Activated CD4-positive, alpha-beta T cell treated with anti-CD3 and anti-CD28 coated beads for 1 hour (primary cell): ENCODE results near the gene PHTF2.
"Not testable (repeated sequence)": the region's sequence is repeated elsewhere in the genome, so short reads cannot be mapped to it uniquely, and the experiment has no call there.

Experiments
- DNase-seq: peaks from one replicate; pipeline ENCODE4 v3.0.0-alpha.2; 2020

PHTF2 gene

DNA sequence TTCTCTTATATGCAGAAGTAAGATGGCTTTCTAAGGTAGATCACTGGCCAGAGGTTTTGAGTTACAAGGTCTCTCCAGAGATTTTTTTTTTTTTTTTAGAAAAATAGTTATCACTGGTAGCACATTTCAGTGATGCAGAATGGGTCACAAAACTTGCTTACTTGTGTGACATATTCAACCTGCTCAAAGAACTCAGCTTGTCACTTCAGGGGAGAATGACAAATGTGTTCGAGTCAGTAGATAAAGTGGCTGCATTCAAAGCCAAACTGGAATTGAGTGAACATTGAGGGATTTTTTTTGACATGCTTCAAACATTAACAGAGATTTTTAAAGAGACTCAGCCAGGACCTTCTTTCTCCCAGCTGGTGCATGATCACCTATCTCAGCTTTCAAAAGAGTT is 33.4 kb downstream of the PHTF2 start:
- DNase-seq: no peak

DNA sequence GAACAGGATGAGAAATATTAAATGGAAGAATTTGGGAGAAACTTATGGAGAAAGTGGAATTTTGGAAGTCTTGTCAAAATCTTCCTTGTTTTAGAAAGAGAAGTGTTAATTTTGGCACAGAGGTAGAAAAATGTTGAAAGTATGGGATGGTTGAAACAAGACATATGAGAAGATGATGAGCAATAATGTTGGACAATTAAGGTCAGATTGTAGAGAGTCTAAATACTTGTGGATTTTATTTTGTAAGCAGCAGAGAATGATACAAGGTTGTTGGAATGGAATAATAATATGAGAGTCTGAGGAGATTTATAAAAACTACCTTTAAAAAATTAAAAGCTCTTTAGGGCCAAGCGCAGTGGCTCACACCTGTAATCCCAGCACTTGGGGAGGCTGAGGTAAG is 34.6 kb downstream of the PHTF2 start:
- DNase-seq: no peak

DNA sequence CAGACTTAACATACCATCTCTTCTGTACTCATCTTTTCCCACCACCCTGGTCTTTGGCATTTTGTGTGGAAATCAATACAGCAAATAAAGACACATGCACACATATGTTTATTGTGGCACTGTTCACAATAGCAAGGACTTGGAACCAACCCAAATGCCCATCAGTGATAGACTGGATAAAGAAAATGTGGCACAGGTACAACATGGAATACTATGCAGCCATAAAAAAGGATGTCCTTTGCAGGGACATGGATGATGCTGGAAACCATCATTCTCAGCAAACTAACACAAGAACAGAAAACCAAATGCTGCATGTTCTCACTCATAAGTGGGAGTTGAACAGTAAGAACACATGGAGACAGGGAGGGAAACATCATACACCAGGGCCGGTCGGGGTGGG is 37.9 kb downstream of the PHTF2 start:
- not testable (repeated sequence) for DNase-seq

DNA sequence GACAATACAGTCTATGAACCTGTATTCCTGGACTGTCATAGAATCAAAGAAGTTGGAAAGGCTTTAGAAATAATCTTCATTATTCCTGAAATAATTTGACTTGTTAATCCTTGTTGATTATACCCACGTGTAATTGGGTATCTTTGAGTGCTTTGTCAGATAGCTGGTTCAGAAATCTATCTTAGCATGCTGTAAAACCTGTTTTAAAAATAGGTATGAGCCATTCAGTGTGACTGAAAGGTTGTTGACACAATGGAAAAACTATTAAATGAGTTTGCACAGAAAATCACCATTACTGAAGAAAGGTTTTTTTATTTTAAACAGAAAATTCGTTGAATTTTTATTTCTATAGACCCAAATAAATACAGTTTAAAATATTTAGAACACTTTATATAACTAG is 38.7 kb downstream of the PHTF2 start:
- DNase-seq: no peak

DNA sequence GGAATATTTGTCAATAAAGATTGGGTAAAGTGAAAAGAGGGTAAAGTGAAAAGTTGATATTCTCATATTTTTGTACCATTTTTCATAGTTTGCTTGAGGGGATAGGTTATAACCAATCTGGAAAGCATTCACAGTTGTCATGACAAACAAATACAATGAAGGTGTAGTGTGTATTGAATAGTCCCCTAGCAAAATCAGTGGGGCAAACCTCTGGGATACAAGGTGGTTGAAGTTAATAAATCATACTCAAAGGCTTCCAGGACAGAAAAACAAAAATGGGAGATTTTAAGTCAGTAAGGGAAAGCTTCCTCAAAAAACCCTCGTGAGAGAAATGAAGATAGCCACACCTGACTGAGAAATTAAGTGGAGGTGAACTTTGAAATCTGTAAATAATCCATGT is 39.4 kb downstream of the PHTF2 start:
- DNase-seq: no peak

DNA sequence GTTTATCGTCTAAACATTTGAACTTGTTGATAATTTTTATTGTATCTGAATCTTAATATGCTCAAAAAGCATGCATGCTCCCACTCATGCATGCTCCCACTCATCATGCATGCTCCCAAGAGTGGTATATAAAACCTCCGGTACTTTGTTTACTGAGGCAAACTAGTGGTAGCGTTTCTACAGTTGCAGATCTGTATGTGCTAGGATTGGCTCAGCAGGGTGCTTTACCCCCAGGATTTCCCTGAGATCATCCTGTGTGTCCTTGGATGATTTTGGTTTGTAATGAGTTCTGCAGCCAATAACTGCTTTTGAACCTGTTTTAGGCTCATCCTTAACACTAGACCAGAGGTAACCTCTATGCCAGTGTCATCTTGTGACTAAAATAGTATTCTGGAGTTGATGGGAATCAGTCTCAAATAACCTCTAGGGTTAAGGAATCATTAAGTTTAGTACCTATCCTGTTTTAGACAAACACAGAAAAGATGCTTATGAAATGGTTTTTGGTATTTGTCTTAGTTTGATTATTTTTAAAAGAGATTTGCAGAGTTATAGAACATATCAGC is 40.4 kb downstream of the PHTF2 start:
- DNase-seq: no peak

DNA sequence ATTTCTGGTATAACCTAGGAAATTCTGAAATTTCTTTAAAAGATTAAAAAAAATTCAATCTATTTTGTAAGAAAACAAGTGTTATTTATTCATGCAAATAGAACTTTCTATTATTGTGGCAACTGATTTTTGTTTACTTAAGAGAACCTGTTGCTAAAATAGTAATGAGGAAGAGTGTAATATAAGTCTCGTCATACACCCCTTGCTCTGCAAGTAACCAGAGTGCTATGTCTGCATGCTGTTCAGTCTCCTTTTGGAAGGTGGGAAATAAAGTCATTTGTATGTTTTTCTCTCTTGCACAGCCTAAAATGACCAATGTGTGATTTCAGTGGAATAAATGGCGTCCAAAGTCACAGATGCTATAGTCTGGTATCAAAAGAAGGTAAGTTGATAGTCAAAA is 41.3 kb downstream of the PHTF2 start:
- DNase-seq: no peak

DNA sequence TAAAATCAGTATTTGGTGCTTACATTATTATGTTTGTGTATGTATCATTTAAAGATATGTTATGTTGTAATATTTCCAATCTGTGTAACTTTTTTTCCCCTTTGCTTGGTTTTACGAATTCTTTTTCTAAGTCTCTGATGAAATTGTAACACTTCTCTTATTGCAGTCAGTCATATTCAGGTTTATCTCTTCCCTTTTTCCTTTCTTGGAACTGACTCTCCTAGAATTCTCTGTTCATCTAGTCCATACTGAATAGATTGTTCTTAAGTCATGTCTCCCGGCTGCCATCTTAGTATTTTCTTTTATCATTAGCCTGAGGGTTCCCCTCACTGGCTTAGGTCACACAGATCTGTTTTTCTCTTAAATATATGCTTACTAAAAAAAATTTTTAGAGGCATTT is 44.6 kb downstream of the PHTF2 start:
- no peak for DNase-seq

DNA sequence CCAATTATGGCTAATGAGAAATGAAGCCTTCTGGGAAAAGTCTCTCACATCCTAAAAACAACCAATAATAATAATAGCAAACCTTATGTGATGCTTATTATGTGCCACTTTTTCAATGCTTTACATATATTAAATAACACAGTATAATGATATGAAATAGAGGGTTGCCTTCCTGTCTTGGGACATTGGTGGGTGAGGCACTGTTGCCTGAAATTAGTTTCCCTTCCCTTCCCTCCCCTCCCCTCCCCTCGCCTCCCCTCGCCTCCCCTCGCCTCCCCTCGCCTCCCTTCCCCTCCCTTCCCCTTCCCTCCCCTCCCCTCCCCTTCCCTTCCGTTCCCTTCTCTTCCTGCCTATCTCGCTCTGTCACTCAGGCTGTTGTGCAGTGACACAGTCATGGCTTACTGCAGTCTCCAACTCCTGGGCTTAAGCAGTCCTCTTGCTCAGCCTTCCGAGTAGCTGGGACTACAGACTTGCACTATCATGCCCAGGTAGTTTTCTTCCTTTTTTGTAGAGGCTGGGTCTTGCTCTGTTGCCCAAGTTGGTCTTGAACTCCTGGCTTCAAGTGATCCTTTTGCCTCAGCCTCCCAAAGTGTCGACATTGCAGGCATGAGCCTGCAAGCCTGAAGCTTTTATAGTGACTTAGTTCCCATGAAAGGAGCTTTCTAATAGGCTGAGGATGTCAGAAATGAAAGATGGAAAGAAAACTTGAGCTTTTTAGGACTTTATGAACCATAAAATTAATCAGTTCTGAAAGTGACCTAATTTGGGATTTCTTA is 47.9 kb downstream of the PHTF2 start:
- DNase-seq: no peak

DNA sequence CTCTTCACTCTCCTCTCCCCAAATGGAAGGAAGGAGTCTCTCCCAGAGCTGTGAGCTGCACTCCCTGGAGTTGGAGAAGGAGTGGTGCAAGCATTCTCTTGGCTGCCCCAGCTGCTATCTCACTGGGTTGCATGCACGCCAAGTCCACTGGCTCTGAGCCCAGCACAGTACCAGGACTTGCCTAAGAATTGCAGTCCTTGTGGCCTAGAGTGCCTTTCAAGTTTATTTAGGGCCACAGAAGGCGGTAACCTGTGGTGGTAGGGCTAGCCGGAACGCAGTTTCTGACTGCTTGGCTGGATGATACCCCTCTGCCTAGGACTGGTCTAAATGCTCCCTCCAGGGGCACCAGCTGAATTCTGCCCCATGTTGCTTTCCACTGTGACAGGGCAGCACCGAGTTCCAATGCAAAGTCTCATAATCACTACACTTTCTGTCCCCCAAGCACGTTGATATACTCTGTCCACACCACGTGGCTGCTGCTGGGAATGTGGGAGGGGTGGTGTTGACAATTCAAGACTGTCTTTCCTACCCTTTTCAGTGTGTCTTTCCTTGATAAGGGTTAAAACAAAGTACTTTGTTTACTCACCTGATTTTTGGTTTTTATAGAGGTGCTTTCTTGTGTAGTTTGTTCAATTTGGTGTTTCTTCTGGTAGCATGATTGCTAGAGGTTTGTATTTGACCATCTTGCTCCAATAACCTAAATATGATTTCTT is 57.0 kb downstream of the PHTF2 start:
- no peak for DNase-seq

DNA sequence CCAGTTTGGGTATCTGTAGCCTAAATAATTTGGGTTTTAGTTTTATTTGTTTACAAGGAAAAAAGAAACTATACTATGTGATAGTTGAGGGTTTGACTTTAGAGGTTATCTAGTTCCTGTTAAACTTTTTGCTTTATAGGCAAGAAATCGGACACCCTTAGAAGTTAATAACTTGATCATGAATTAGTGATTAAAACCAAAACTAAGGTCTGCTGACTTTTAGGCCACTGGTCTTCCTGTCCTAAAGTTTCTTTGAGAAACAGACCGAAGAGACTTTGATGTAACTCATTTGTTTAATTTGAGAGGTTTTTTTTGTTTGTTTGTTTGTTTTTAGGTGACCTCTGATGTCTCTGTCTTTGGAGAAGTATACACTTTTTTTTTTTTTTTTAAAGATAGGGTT is 59.7 kb downstream of the PHTF2 start:
- DNase-seq: no peak

DNA sequence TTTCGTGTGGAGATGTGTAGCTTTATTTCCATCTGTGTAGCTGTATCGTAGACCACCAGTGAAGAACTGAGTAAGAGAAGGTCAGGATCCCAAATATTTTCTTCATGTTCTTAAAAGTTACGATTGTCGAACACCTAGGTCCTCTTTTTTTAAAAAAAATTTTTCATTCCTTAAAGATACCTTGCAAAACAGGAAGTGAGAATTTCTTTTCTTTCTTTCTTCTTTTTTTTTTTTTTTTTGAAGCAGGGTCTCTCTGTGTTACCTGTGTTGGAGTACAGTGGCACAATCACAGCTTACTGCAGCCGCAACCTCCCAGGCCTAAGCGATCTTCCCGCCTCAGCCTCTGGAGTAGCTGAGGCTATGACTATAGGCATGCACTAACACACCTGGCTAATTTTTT is 60.8 kb downstream of the PHTF2 start:
- no peak for DNase-seq

DNA sequence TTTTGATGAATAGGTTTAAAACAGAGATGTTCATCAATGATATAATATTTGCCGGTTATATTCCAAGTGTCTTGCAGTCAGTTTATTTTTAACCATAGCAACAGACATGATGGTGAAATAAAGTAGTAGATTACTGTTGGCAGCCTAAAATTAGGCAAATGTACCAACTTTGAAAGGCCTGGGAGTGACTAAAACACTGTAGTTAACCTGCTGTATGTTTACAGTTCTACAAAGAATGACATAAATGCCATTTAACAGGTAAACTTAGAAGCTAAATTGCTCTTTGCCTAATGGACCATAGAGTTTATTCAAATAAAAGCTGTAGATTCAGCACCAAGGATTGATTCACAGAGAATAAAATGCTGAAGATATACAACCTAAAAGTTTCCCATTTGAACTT is 64.1 kb downstream of the PHTF2 start:
- no peak for DNase-seq

DNA sequence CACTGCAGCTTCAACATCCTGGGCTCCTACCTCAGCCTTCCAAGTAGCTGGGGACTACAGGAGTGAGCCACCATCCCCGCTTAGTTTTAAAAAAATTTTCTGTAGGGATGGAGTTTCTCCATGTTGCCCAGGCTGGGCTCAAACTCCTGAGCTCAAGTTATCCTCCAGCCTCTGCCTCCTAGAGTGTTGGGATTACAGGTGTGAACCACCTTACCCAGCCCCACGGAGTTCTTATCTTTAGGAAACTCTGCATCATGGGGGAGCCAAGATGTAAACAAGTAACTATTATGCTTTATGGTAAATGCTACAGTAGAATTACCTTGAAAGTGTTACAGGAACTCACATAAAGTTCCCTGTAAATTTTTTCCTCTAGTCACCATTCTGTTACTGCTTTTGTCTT is 65.3 kb downstream of the PHTF2 start:
- DNase-seq: no peak

DNA sequence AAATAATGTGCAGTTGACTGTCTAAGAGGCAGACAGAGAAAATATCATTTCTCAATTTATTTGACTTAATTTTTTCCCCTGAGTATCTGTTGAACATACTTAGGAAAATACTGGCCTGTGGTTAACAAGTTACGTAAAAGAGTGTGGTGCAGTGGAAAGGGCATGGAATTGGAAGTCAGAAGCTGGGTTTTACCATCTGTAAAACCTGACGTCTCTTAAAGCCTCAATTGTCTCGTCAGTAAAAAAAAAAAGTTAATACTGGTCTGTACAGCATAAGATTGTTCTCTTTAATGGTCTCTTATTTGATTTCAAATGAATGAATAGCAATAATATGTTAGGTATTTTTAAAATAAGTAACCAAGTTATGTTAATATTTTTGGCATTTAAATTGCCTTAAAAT is 67.8 kb downstream of the PHTF2 start:
- DNase-seq: no peak

DNA sequence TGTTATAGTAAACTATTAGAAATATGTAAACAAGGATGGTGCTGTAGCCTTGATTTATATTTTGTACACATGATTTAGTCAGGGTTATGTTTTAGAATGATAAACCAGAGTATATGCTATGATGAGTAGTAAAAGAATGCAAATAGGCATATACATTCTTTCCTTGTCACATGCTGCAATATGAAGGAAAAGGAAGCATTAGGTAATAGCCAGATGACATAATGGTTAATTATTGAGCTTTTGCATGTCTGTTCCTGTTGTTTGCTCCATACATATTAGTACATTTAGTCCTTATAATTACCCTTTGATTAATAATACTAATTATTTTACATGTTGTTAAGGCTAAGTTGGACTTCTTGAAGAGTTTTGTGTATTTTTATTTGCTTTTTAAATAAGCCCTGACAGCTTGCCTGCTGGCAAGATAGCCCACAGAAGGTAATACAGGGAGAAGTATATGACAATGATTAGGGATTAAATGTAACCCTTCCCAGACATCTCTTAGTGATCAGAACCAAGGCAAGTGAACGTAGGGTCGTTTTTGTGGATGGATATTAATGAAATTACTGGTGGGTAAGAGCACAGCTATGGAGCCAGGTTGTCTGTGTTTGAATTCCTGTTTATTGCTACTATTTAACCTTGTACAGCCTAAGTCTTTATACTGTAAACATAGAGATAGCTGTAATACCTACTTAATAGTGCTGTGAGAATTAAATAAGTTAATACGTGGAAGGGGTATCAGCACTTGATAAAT is 68.4 kb downstream of the PHTF2 start:
- DNase-seq: no peak

DNA sequence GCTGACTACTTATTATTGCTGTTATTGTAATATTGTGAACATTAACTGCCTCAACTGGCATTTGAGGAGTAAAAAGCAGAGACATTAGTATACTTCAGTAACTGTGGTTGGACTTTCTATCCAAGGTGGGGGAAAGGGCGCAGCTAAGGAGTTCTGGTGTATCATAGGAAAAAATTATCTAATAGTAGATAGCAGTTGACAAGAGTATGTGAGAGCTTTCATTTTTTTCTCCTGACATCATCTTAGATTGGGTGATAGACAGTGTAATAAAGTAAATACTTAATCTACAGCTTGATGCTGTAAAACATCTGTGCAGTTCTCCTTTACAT is 68.9 kb downstream of the PHTF2 start:
- DNase-seq: no peak

DNA sequence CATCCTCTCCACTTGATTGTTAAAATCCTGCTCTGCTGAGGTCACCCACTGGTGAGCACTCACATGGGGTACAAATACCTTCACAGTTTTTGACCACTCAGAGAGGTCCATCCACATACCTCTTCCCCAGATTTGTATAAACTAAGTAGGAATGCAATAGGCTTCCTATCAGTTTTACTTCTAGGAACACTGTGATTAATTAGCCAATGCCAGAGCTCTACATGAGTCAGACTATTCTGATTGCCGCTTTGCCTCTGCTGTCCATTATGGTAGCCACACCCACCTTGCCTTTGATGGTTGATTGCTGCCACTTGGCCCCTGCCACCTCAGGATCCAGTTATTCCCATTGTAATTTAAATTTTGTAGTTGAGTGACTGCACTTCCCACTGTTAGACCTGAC is 73.7 kb downstream of the PHTF2 start:
- not testable (repeated sequence) for DNase-seq

DNA sequence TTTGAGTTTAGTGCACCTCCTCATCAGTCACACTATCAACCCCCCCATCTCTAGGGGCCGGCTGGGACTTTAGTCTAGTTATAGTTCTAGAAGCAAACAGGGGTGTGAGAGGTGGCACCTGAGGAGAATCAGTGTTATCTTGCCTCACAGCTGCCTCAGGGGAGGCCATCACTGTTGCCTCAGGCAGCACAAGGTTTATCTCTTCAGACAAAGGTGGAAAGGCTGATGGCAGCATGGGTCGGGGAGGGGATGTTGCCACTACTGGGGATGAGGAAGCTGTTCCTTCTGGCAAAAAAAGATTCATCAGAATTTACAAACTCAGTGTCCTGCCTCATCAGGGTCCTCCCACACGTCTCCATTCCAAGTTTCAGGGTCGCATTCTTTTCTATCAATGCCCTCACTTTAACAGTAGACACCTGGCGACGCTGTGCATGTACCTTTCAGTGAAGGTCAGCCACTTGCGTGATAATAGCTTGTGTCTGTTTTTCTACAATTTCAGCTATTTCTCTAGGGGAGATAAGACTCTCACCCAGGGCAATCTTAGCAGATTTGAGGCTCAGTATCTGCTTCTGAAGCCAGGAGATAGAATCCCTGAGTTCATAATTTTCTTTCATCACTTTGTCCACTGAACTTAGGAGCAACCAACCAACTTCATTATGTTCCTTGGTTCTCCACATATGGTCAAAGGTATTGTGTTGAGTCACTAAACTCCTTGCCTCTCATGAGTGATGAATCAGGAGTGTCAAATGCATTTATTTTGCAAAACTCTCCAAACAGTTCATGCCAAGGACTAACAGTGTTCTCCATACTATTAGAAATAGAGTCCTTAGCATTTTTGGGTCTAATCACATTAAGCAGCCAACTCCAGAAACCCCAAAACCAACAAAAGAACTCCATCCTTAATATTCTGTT is 75.1 kb downstream of the PHTF2 start:
- DNase-seq: not testable (repeated sequence)

DNA sequence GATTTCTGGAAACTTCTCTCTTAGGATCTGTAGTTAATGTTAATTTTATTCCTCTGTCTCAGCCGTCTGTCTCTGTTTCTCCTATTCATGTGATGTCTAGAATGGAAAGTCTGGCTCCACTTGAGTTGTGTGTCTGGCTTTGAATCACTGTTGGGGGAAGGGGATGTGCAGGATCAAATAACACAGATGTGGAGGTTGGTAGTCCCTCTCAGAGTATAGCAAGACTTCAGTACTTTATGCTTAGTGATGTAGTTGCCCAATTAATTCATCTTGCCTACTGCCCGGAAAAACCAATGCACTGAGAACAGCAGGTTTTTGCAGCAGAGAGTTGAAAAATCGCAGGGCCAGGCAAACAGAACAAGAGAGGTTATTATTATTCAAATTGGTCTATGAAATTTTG is 79.2 kb downstream of the PHTF2 start:
- DNase-seq: no peak

DNA sequence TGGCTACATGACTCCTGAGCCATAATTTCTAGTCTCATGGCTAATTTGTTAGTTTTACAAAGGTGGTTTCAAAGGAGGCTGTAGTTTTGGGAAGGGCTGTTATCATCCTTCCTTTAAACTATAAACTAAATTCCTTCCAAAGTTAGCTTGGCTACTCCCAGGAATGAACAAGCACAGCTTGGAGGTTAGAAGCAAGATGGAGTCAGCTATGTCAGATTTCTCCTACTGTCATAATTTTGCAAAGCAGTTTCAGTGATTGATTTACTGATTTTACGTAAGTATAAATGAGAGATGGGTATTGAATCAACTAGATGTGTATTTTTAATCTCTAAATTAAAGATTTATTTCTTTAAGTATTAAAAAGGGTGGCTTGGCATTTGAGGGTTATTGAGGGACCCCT is 79.9 kb downstream of the PHTF2 start:
- DNase-seq: no peak

DNA sequence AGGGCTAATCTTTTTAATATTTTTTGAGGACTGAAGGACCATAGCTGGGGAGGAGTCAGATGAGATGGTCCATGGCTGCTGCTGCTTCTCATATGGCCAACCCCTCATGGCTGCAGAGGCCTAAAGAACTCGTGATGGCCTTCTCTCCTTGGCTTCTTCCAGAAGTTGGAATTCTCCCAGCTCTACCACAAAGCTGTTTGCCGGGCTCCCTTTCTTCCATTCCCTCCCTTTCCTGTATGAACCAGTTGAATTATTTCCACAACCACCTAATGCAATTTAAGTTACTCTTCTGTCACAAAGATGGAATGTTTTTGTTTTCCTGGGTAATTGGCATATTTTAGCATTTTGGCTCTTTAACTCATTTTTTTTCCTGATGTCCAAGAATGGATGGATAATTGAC is 80.7 kb downstream of the PHTF2 start:
- DNase-seq: no peak

DNA sequence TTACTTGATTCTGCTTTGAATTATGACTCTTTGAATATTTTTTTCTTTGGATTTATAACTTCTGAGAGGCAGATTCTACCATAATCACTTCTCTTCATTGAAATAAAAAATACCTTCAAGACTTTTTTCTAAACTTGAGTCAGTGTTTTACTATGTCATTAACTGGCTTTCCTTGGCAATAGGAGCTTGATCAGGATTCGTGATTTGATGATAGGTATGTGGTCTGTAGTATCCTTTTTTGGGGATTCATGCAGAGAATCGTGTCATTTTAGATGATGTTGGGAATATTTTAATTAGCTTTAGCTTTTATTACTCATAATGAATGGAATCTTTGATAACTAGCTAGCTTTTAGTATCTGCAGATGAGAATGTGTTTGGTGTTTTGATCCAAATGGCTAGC is 83.3 kb downstream of the PHTF2 start:
- DNase-seq: no peak
